ENCODE results near the gene RFK. TPM values are rescaled to one million over a fixed set of nuclear protein-coding genes. Genes with fewer than 3 reads are reported as not detected.
"Not testable (repeated sequence)": the region's sequence is repeated elsewhere in the genome, so short reads cannot be mapped to it uniquely, and the experiment has no call there.

Gene RFK
- 10 to 100 TPM; 14.5 to 15.5 TPM for total RNA-seq

GRCh38 chr9:76394195-76394959, at the start of gene RFK:
Gene RFK (minus strand): TSS chr9:76394426. CDS start chr9:76394171, 255 bp downstream.
- ChIA-PET POLR2A (interaction anchor here (0.6 to 1.9 kb wide), 10 partner anchors 10 to 182 kb away, joined by 3 to 10 read pairs (median 4); partner anchors contain the start of gene GCNT1), CTCF (interaction anchor here (1.1 to 1.6 kb wide), 4 partner anchors 44 to 310 kb away, joined by 3 to 4 read pairs (median 4); no protein-coding TSS in a partner anchor)

- POLR2A ChIA-PET: interaction anchor here (0.7 kb wide), 1 partner anchor 160 kb away, joined by 3 read pairs; no protein-coding TSS in a partner anchor
Observed at GRCh38 chr9:76443887-76444286, 49.7 kb upstream of the RFK start.

GRCh38 chr9:76441551-76442322, 47.5 kb upstream of the RFK start:
- ChIA-PET POLR2A (interaction anchor here (0.9 to 1.0 kb wide), 2 partner anchors 47 kb away, joined by 3 read pairs; partner anchors contain the start of gene RFK), CTCF (interaction anchor here (0.9 to 1.6 kb wide), 3 partner anchors 15 to 60 kb away, joined by 3 to 4 read pairs (median 3); no protein-coding TSS in a partner anchor)

More at GRCh38 chr9:76443887-76444286, 49.7 kb upstream of the RFK start:
- CTCF ChIA-PET: interaction anchor here (0.6 to 0.7 kb wide), 2 partner anchors 40 to 531 kb away, joined by 3 to 4 read pairs; no protein-coding TSS in a partner anchor

GRCh38 chr9:76438841-76439588, 44.8 kb upstream of the RFK start:
- ChIA-PET POLR2A (interaction anchor here (0.5 to 2.1 kb wide), 7 partner anchors 11 to 738 kb away, joined by 3 to 11 read pairs (median 7); partner anchors contain the start of genes GCNT1 and RFK), CTCF (interaction anchor here (1.0 to 1.8 kb wide), 5 partner anchors 9 to 123 kb away, joined by 3 to 6 read pairs (median 3); partner anchors contain the start of gene RFK)

GRCh38 chr9:76437017-76437699, 42.9 kb upstream of the RFK start:
- CTCF ChIA-PET: interaction anchor here (0.6 kb wide), 1 partner anchor 36 kb away, joined by 3 read pairs; no protein-coding TSS in a partner anchor
- POLR2A ChIA-PET: not testable (repeated sequence)

- CTCF ChIA-PET: interaction anchor here (0.6 kb wide), 1 partner anchor 1328 kb away, joined by 3 read pairs; no protein-coding TSS in a partner anchor
- POLR2A ChIA-PET: not testable (repeated sequence)
Observed at GRCh38 chr9:76434897-76435296, 40.7 kb upstream of the RFK start.

- ChIA-PET CTCF (interaction anchor here (1.3 kb wide), 1 partner anchor 8 kb away, joined by 4 read pairs; no protein-coding TSS in a partner anchor), POLR2A (no interaction called here)
Observed at GRCh38 chr9:76433836-76434235, 39.6 kb upstream of the RFK start.

- POLR2A ChIA-PET: no interaction called here
- CTCF ChIA-PET: interaction anchor here (1.3 kb wide), 1 partner anchor 8 kb away, joined by 4 read pairs; no protein-coding TSS in a partner anchor
Observed at GRCh38 chr9:76433406-76433805, 39.2 kb upstream of the RFK start.

GRCh38 chr9:76431601-76432000, 37.4 kb upstream of the RFK start:
- ChIA-PET POLR2A (no interaction called here), CTCF (interaction anchor here (0.7 to 0.9 kb wide), 2 partner anchors 16 to 224 kb away, joined by 3 read pairs; no protein-coding TSS in a partner anchor)

GRCh38 chr9:76426807-76427419, 32.7 kb upstream of the RFK start:
- ChIA-PET CTCF (interaction anchor here (1.0 kb wide), 1 partner anchor 15 kb away, joined by 3 read pairs; no protein-coding TSS in a partner anchor), POLR2A (no interaction called here)

- CTCF ChIA-PET: interaction anchor here (0.9 to 1.6 kb wide), 5 partner anchors 8 to 232 kb away, joined by 3 to 6 read pairs (median 4); no protein-coding TSS in a partner anchor
- POLR2A ChIA-PET: interaction anchor here (0.6 to 1.1 kb wide), 4 partner anchors 13 to 150 kb away, joined by 3 to 7 read pairs (median 5); partner anchors contain the start of gene RFK
Observed at GRCh38 chr9:76425677-76426453, 31.6 kb upstream of the RFK start.

- ChIA-PET POLR2A (no interaction called here), CTCF (interaction anchor here (0.7 to 1.6 kb wide), 4 partner anchors 15 to 1332 kb away, joined by 3 to 4 read pairs (median 4); no protein-coding TSS in a partner anchor)
Observed at GRCh38 chr9:76424491-76424890, 30.3 kb upstream of the RFK start.

- ChIA-PET POLR2A (no interaction called here), CTCF (interaction anchor here (0.9 to 1.2 kb wide), 2 partner anchors 16 to 281 kb away, joined by 3 read pairs; no protein-coding TSS in a partner anchor)
Observed at GRCh38 chr9:76423216-76424177, 29.3 kb upstream of the RFK start.

- POLR2A ChIA-PET: no interaction called here
- CTCF ChIA-PET: interaction anchor here (1.3 to 1.5 kb wide), 2 partner anchors 15 to 35 kb away, joined by 3 to 4 read pairs; no protein-coding TSS in a partner anchor
Observed at GRCh38 chr9:76419782-76420380, 25.7 kb upstream of the RFK start.

- ChIA-PET CTCF (no interaction called here), POLR2A (no interaction called here)
Observed at GRCh38 chr9:76417394-76417793, 23.2 kb upstream of the RFK start.

All from activated CD8-positive, alpha-beta memory T cell treated with anti-CD3 and anti-CD28 coated beads for 36 hours (primary cell).